ENCODE results near the gene CCDC88A.
A peak's percentile ranks its signal among the peaks of the same experiment; 100 is the strongest.
"Not testable (repeated sequence)": the region's sequence is repeated elsewhere in the genome, so short reads cannot be mapped to it uniquely, and the experiment has no call there.

CCDC88A gene

DNA sequence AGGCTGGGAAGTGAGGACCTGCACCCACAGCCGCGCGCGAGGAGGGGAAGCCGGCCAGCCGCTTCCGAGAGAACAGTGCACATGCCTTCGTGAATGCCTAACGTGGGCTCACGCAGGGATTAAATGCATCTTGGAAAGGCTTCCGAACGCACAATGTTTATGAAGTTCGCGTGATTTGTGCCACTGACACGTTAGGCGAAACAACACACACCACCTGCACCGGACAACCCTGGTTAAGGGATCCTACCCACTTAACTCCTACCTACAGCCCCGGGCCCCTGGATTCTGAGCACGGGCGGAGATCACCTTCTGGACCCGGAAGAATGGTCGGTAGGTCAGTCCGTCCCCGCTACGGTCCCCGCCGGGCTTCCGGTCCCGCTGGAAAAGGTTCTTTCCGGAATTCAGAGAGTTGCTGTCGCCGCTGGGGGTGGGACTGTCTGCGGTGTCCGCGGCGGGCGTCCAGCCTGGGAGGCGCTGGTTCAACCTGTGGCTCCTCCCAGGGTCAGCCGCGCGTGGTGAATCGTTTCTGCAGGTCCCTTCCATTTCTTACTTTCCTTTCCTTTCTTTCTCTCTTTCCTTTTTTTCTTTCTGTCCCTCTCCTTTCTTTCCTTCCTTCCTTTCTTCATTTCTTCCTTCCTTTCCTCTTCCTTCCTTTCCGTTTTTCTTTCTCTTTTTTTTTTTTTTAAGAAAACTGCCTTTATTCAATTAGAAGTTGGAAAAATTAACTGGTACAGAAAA lies 150.6 kb downstream of the CCDC88A start, which contains the start of gene MTIF2:
MTIF2 (minus strand) TSS at position 325 of the 738 bp plus-strand sequence. CDS start 5,373 bp downstream, outside the sequence.
- H3K9me3 ChIP-seq (ENCODE audit: control insufficient read depth, low read length) = no peaks in the 10 kb centered on the region
- no peak within 1 kb of the TSS for H2BK15ac ChIP-seq (ENCODE audit: low read depth, poor library complexity, severe bottlenecking)
- H4K91ac ChIP-seq (ENCODE audit: low read length) = peak within 1 kb of the TSS; percentile 40
- peak within 1 kb of the TSS; percentile 62 to 94 for H3K4me3 ChIP-seq (ENCODE audit: insufficient read depth in 1 of 2, low read depth in 1 of 2, low read length in 2 of 2)
- peak within 1 kb of the TSS; percentile 91 for H3K4me2 ChIP-seq (ENCODE audit: low read length, poor library complexity, severe bottlenecking)
- no peaks in the 10 kb centered on the region for H3K27me3 ChIP-seq (ENCODE audit: control insufficient read depth in 1 of 2, insufficient read depth in 1 of 2, low read length in 2 of 2)
- H3K36me3 ChIP-seq (ENCODE audit: control insufficient read depth in 1 of 2, insufficient read depth in 2 of 2, low read depth in 1 of 2, low read length in 2 of 2) = peaks cover 9 to 32% of the 10 kb centered on the region in 2 experiments
- H3K9ac ChIP-seq (ENCODE audit: low read length) = peak within 1 kb of the TSS; percentile 97
- peak within 1 kb of the TSS; percentile 79 to 97 for H3K4ac ChIP-seq (ENCODE audit: low read depth in 1 of 2, low read length in 2 of 2)
- peak within 1 kb of the TSS; percentile 76 for H3K27ac ChIP-seq (ENCODE audit: low read length, poor library complexity, severe bottlenecking)
- H3K4me1 ChIP-seq (ENCODE audit: control insufficient read depth, insufficient read depth, low read depth, low read length) = peaks cover 2% of the 10 kb centered on the region
- WGBS = under 1% methylated on average over 42 of the region's 43 CpGs
- H3K23ac ChIP-seq (ENCODE audit: low read length in 2 of 2) = peak within 1 kb of the TSS in 1 of 2 experiments; percentile 73
- no peak within 1 kb of the TSS for H2BK5ac ChIP-seq (ENCODE audit: low read depth, low read length, poor library complexity, severe bottlenecking)
- H2BK12ac ChIP-seq (ENCODE audit: low read length in 2 of 2) = no peak within 1 kb of the TSS
- peaks cover 5% of the 10 kb centered on the region for H3K79me1 ChIP-seq (replicated peaks; ENCODE audit: low read length, poor library complexity, severe bottlenecking)
- H3K18ac ChIP-seq (ENCODE audit: low read depth in 1 of 2, low read length in 2 of 2) = peak within 1 kb of the TSS; percentile 59 to 87
- H4K8ac ChIP-seq (ENCODE audit: low read length) = peak within 1 kb of the TSS; percentile 93
- H3K14ac ChIP-seq (ENCODE audit: low read length in 2 of 2) = peak within 1 kb of the TSS in 1 of 2 experiments; percentile 96
- peak within 1 kb of the TSS; percentile 99 for H2AFZ ChIP-seq (ENCODE audit: low read depth, low read length)
- H2AK5ac ChIP-seq (ENCODE audit: low read length, severe bottlenecking) = no peak within 1 kb of the TSS
- DNase-seq = peak; percentile 96
- H2BK120ac ChIP-seq (ENCODE audit: low read depth, low read length) = no peak within 1 kb of the TSS

DNA sequence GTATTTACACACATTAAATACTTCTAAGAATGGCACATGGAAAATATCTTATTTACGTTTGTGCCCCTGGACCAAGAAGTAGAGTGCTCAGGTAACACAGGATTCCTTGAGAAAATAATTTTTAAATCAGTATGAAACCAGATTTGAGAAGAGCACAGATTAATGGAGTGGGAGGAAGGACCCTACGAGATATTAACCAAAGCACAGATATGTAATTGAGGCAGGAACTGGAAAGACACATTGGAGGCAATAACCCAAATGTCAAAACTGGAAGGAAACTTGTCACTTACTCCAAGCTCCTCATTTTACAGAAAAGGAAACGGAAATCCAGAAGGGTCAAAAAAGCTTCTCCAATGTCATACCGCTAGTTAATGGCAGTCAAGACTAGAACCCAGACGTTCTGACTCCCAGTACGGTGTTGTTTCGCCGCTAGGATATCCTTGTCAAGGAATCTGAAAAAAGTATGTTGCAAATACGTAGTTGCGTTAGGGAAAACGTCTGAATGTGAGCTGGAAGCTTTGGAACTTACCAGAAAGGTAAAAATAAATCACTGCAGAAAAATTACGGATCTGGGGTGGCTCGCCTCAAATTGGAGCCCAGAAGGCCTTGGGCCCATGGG lies 151.3 kb downstream of the CCDC88A start:
- 36% methylated on average over 13 of the region's 13 CpGs for WGBS
- Histone ChIP-seq H2BK5ac (ENCODE audit: low read depth, low read length, poor library complexity, severe bottlenecking) (no peak overlapping the region), H2BK15ac (ENCODE audit: low read depth, poor library complexity, severe bottlenecking) (no peak overlapping the region), H3K9ac (ENCODE audit: low read length) (peak overlapping the region; percentile 97), H3K36me3 (ENCODE audit: control insufficient read depth in 1 of 2, insufficient read depth in 2 of 2, low read depth in 1 of 2, low read length in 2 of 2) (peaks cover 12 to 38% of the 10 kb centered on the region in 2 experiments), H3K23ac (ENCODE audit: low read length in 2 of 2) (no peak overlapping the region), H2AFZ (ENCODE audit: low read depth, low read length) (peak overlapping the region; percentile 99), H3K9me3 (ENCODE audit: control insufficient read depth, low read length) (no peaks in the 10 kb centered on the region), H3K27ac (ENCODE audit: low read length, poor library complexity, severe bottlenecking) (no peak overlapping the region), H4K91ac (ENCODE audit: low read length) (peak overlapping the region; percentile 40), H3K14ac (ENCODE audit: low read length in 2 of 2) (no peak overlapping the region), H3K4me2 (ENCODE audit: low read length, poor library complexity, severe bottlenecking) (peak overlapping the region; percentile 91), H3K79me1 (replicated peaks; ENCODE audit: low read length, poor library complexity, severe bottlenecking) (peaks cover 6% of the 10 kb centered on the region), H3K18ac (ENCODE audit: low read depth in 1 of 2, low read length in 2 of 2) (no peak overlapping the region), H3K4me3 (ENCODE audit: insufficient read depth in 1 of 2, low read depth in 1 of 2, low read length in 2 of 2) (peak overlapping the region; percentile 62 to 94), H3K27me3 (ENCODE audit: control insufficient read depth in 1 of 2, insufficient read depth in 1 of 2, low read length in 2 of 2) (no peaks in the 10 kb centered on the region), H3K4ac (ENCODE audit: low read depth in 1 of 2, low read length in 2 of 2) (peak overlapping the region; percentile 79 to 97), H2BK12ac (ENCODE audit: low read length in 2 of 2) (no peak overlapping the region), H3K4me1 (ENCODE audit: control insufficient read depth, insufficient read depth, low read depth, low read length) (peaks cover 2% of the 10 kb centered on the region), H2BK120ac (ENCODE audit: low read depth, low read length) (no peak overlapping the region), H4K8ac (ENCODE audit: low read length) (peak overlapping the region; percentile 93), H2AK5ac (ENCODE audit: low read length, severe bottlenecking) (no peak overlapping the region)
- no peak for DNase-seq

DNA sequence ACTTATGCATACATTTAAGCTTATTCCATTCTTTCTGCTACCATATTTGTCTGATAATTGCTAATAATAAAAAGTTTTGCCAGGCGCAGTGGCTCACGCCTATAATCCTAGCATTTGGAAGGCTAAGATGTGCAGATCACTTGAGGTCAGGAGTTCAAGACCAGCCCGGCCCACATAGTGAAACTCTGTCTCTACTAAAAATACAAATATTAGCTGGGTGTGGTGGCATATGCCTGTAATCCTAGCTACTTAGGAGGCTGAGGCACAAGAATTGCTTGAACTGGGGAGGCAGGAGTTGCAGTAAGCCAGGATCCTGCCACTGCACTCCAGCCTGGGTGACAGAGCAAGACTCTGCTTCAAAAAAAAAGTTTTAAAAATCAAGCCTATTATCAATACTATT lies 160.1 kb downstream of the CCDC88A start:
- H3K4me2 ChIP-seq (ENCODE audit: low read length, poor library complexity, severe bottlenecking); H3K27ac ChIP-seq (ENCODE audit: low read length, poor library complexity, severe bottlenecking); H3K27me3 ChIP-seq (ENCODE audit: control insufficient read depth in 1 of 2, insufficient read depth in 1 of 2, low read length in 2 of 2); H3K4ac ChIP-seq (ENCODE audit: low read depth in 1 of 2, low read length in 2 of 2); H3K4me1 ChIP-seq (ENCODE audit: control insufficient read depth, insufficient read depth, low read depth, low read length); H4K8ac ChIP-seq (ENCODE audit: low read length); H3K9me3 ChIP-seq (ENCODE audit: control insufficient read depth, low read length); H2BK15ac ChIP-seq (ENCODE audit: low read depth, poor library complexity, severe bottlenecking); H2BK12ac ChIP-seq (ENCODE audit: low read length in 2 of 2); H2AK5ac ChIP-seq (ENCODE audit: low read length, severe bottlenecking); H2BK5ac ChIP-seq (ENCODE audit: low read depth, low read length, poor library complexity, severe bottlenecking); H3K4me3 ChIP-seq (ENCODE audit: insufficient read depth in 1 of 2, low read depth in 1 of 2, low read length in 2 of 2); H2AFZ ChIP-seq (ENCODE audit: low read depth, low read length); H3K79me1 ChIP-seq (replicated peaks; ENCODE audit: low read length, poor library complexity, severe bottlenecking); H2BK120ac ChIP-seq (ENCODE audit: low read depth, low read length); H3K18ac ChIP-seq (ENCODE audit: low read depth in 1 of 2, low read length in 2 of 2); H3K9ac ChIP-seq (ENCODE audit: low read length); DNase-seq; H3K14ac ChIP-seq (ENCODE audit: low read length in 2 of 2); H3K23ac ChIP-seq (ENCODE audit: low read length in 2 of 2); H4K91ac ChIP-seq (ENCODE audit: low read length): not testable (repeated sequence)
- peaks cover 23 to 72% of the 10 kb centered on the region in 2 experiments for H3K36me3 ChIP-seq (ENCODE audit: control insufficient read depth in 1 of 2, insufficient read depth in 2 of 2, low read depth in 1 of 2, low read length in 2 of 2)
- WGBS = 100% methylated on average over 2 of the region's 3 CpGs

DNA sequence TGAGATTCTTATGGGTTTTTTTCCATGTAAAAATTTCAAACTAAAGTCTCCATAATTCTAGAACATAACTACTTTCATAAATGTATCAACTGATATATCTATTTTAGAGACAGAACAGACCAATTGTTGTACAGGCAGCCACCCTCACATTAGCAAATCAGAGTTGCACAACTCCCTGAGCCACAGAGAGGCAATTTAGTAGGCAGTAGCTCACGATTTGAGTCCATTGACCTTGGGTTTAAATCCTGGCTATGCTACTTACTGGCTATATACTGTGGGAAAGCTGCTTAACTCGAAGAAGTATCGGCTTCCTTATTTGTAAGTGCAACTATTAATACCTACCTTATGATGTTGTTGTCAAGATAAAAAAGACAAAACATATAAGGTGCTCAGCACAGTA lies 166.8 kb downstream of the CCDC88A start:
- Histone ChIP-seq H3K27me3 (ENCODE audit: control insufficient read depth in 1 of 2, insufficient read depth in 1 of 2, low read length in 2 of 2) (no peaks in the 10 kb centered on the region), H4K8ac (ENCODE audit: low read length) (no peak overlapping the region), H3K4me1 (ENCODE audit: control insufficient read depth, insufficient read depth, low read depth, low read length) (no peaks in the 10 kb centered on the region), H3K27ac (ENCODE audit: low read length, poor library complexity, severe bottlenecking) (no peak overlapping the region), H2BK12ac (ENCODE audit: low read length in 2 of 2) (no peak overlapping the region), H2BK15ac (ENCODE audit: low read depth, poor library complexity, severe bottlenecking) (no peak overlapping the region), H2AK5ac (ENCODE audit: low read length, severe bottlenecking) (no peak overlapping the region), H3K9ac (ENCODE audit: low read length) (no peak overlapping the region), H3K79me1 (replicated peaks; ENCODE audit: low read length, poor library complexity, severe bottlenecking) (peaks cover 4% of the 10 kb centered on the region), H3K23ac (ENCODE audit: low read length in 2 of 2) (no peak overlapping the region), H3K9me3 (ENCODE audit: control insufficient read depth, low read length) (no peaks in the 10 kb centered on the region), H3K4me2 (ENCODE audit: low read length, poor library complexity, severe bottlenecking) (no peak overlapping the region), H4K91ac (ENCODE audit: low read length) (no peak overlapping the region), H2BK5ac (ENCODE audit: low read depth, low read length, poor library complexity, severe bottlenecking) (no peak overlapping the region), H2AFZ (ENCODE audit: low read depth, low read length) (no peak overlapping the region), H3K14ac (ENCODE audit: low read length in 2 of 2) (no peak overlapping the region), H3K18ac (ENCODE audit: low read depth in 1 of 2, low read length in 2 of 2) (no peak overlapping the region), H3K4ac (ENCODE audit: low read depth in 1 of 2, low read length in 2 of 2) (no peak overlapping the region), H2BK120ac (ENCODE audit: low read depth, low read length) (no peak overlapping the region), H3K4me3 (ENCODE audit: insufficient read depth in 1 of 2, low read depth in 1 of 2, low read length in 2 of 2) (no peak overlapping the region), H3K36me3 (ENCODE audit: control insufficient read depth in 1 of 2, insufficient read depth in 2 of 2, low read depth in 1 of 2, low read length in 2 of 2) (peaks cover 21 to 79% of the 10 kb centered on the region in 2 experiments)
- WGBS = 57% methylated on average over 1 of the region's 3 CpGs
- no peak for DNase-seq
